Fibroblast of lung (primary cell): ENCODE results near the gene HSH2D.

Experiments used
- EZH2 ChIP-seq: IDR thresholded peaks from 2 replicates; pipeline ENCODE4 v1.5.1; 2012; ENCODE audit warnings: low read length, control low read depth, mild to moderate bottlenecking; ENCODE audit errors: missing control alignments
- TF ChIP-seq, protein P1 (sequence below), 2 donors: IDR thresholded peaks in 1 of 2; conservative IDR thresholded peaks in 1 of 2; 1 replicate in 1 of 2; 2 replicates in 1 of 2; pipeline ENCODE4 v1.5.1; 2011 to 2012; ENCODE audit warnings: low read length in 2 of 2, control low read depth in 1 of 2, inconsistent platforms in 1 of 2, low read depth in 1 of 2, mild to moderate bottlenecking in 1 of 2

DNA sequence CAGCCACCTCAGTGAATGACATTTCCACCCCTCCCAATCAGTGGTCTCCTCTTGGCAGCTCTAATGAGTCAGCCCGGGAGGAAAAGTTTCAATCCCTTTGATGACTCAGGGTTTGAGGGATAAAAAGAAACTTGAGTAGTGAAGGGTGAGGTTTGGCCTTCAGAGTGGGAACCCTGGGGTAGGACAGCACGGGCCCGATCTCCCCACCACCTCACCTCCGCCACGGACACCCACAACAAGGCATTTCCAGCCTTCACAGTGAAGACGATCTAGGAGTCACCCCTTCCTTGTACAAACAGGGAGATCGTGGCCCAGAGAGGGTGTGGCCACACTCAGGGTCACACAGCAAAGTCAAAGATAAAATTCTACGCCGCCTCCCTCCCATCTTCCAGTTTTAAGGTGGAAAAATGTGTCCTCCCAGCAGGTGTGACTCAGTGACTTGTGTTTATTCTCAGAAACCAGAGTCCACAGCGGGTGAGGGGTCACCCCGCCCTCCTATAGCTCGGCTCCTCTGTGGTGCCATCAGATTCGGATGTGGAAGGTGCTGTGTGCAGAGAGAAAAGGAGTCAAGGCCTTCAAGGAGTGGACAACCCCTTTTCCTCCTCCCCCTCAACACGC is 17.6 kb downstream of the HSH2D start:
- no peak for TF ChIP-seq EZH2
- TF ChIP-seq, protein P1, sequence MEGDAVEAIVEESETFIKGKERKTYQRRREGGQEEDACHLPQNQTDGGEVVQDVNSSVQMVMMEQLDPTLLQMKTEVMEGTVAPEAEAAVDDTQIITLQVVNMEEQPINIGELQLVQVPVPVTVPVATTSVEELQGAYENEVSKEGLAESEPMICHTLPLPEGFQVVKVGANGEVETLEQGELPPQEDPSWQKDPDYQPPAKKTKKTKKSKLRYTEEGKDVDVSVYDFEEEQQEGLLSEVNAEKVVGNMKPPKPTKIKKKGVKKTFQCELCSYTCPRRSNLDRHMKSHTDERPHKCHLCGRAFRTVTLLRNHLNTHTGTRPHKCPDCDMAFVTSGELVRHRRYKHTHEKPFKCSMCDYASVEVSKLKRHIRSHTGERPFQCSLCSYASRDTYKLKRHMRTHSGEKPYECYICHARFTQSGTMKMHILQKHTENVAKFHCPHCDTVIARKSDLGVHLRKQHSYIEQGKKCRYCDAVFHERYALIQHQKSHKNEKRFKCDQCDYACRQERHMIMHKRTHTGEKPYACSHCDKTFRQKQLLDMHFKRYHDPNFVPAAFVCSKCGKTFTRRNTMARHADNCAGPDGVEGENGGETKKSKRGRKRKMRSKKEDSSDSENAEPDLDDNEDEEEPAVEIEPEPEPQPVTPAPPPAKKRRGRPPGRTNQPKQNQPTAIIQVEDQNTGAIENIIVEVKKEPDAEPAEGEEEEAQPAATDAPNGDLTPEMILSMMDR (conservative IDR thresholded peaks at IDR 0.05 in 1 of 2, IDR thresholded peaks at IDR 0.05 in 1 of 2; ENCODE audit: low read depth in 1 of 2, low read length in 2 of 2), result no peak
